ENCODE data around the gene KPNB1. TPM values are rescaled to one million over a fixed set of nuclear protein-coding genes. Genes with fewer than 3 reads are reported as not detected.

KPNB1 gene
- total RNA-seq, 1 experiment from 2014 or later, result 437 TPM

- intact Hi-C loops (cut with micrococcal nuclease), result no loop called here
- ChIA-PET CTCF (no interaction called here), POLR2A (ENCODE audit: unreplicated experiment) (no interaction called here)
- Histone ChIP-seq H3K9me3 (ENCODE audit: low read length) (no peaks in the 10 kb centered on the region), H3K36me3 (ENCODE audit: low read depth, low read length) (peaks cover 89% of the 10 kb centered on the region), H3K27me3 (ENCODE audit: low read length) (no peaks in the 10 kb centered on the region), H3K9me2 (replicated peaks; ENCODE audit: low read length) (no peaks in the 10 kb centered on the region), H4K20me1 (ENCODE audit: low read length) (peaks cover 31% of the 10 kb centered on the region), H3K9ac (ENCODE audit: low read length) (no peak overlapping the region), H3K4me3 (ENCODE audit: low read length) (no peak overlapping the region), H3K27ac (ENCODE audit: low read length) (no peak overlapping the region), H3F3A (ENCODE audit: low read length, unreplicated experiment) (peaks cover 7% of the 10 kb centered on the region), H2AFZ (ENCODE audit: low read length) (no peak overlapping the region), H3K4me2 (ENCODE audit: low read length) (no peak overlapping the region), H3K79me2 (ENCODE audit: low read length) (peaks cover 11% of the 10 kb centered on the region), H3K4me1 (ENCODE audit: insufficient read depth, low read length) (no peaks in the 10 kb centered on the region)
- ATAC-seq (no peak), DNase-seq (no peak)
- TF ChIP-seq EZH2phosphoT487 (IDR thresholded peaks at IDR 0.05; ENCODE audit: borderline replicate concordance, low read length) (no peak), CTCF (conservative IDR thresholded peaks at IDR 0.05; ENCODE audit: low read depth, low read length) (no peak), EZH2 (IDR thresholded peaks at IDR 0.05; ENCODE audit: low read length, unreplicated experiment) (no peak)
- no TSS peak for BruUV-seq (replicated peaks)
Measured at GRCh38 chr17:47670064-47670463, 20.3 kb downstream of the KPNB1 start.

GRCh38 chr17:47674499-47674898 is 24.8 kb downstream of the KPNB1 start:
- Histone ChIP-seq H4K20me1 (ENCODE audit: low read length) (peaks cover 35% of the 10 kb centered on the region), H3K27me3 (ENCODE audit: low read length) (no peaks in the 10 kb centered on the region), H2AFZ (ENCODE audit: low read length) (no peak overlapping the region), H3K9me3 (ENCODE audit: low read length) (no peaks in the 10 kb centered on the region), H3K9ac (ENCODE audit: low read length) (no peak overlapping the region), H3K9me2 (replicated peaks; ENCODE audit: low read length) (no peaks in the 10 kb centered on the region), H3K4me3 (ENCODE audit: low read length) (no peak overlapping the region), H3K27ac (ENCODE audit: low read length) (no peak overlapping the region), H3K4me2 (ENCODE audit: low read length) (no peak overlapping the region), H3K79me2 (ENCODE audit: low read length) (0 out of 2 replicates have a peak, but pooled peaks cover 4% of the 10 kb centered on the region), H3F3A (ENCODE audit: low read length, unreplicated experiment) (peaks cover 7% of the 10 kb centered on the region), H3K36me3 (ENCODE audit: low read depth, low read length) (peaks cover 92% of the 10 kb centered on the region), H3K4me1 (ENCODE audit: insufficient read depth, low read length) (no peaks in the 10 kb centered on the region)
- DNase-seq (no peak), ATAC-seq (no peak)
- no peak for TF ChIP-seq EZH2 (IDR thresholded peaks at IDR 0.05; ENCODE audit: low read length, unreplicated experiment)
- no peak for TF ChIP-seq CTCF (conservative IDR thresholded peaks at IDR 0.05; ENCODE audit: low read depth, low read length)
- no peak for TF ChIP-seq EZH2phosphoT487 (IDR thresholded peaks at IDR 0.05; ENCODE audit: borderline replicate concordance, low read length)
- POLR2A ChIA-PET (ENCODE audit: unreplicated experiment), result no interaction called here
- intact Hi-C loops (cut with micrococcal nuclease), result no loop called here
- CTCF ChIA-PET, result no interaction called here
- no TSS peak for BruUV-seq (replicated peaks)

- ChIA-PET POLR2A (ENCODE audit: unreplicated experiment) (no interaction called here), CTCF (no interaction called here)
- Histone ChIP-seq H3K4me2 (ENCODE audit: low read length) (no peak overlapping the region), H3F3A (ENCODE audit: low read length, unreplicated experiment) (peaks cover 7% of the 10 kb centered on the region), H3K27me3 (ENCODE audit: low read length) (no peaks in the 10 kb centered on the region), H3K4me3 (ENCODE audit: low read length) (no peak overlapping the region), H3K9me3 (ENCODE audit: low read length) (no peaks in the 10 kb centered on the region), H2AFZ (ENCODE audit: low read length) (no peak overlapping the region), H3K27ac (ENCODE audit: low read length) (no peak overlapping the region), H3K79me2 (ENCODE audit: low read length) (0 out of 2 replicates have a peak, but pooled peaks cover 4% of the 10 kb centered on the region), H3K4me1 (ENCODE audit: insufficient read depth, low read length) (no peaks in the 10 kb centered on the region), H3K9ac (ENCODE audit: low read length) (no peak overlapping the region), H4K20me1 (ENCODE audit: low read length) (peaks cover 35% of the 10 kb centered on the region), H3K9me2 (replicated peaks; ENCODE audit: low read length) (no peaks in the 10 kb centered on the region), H3K36me3 (ENCODE audit: low read depth, low read length) (peaks cover 90% of the 10 kb centered on the region)
- ATAC-seq, result no peak
- no TSS peak for BruUV-seq (replicated peaks)
- no peak for DNase-seq
- TF ChIP-seq EZH2phosphoT487 (IDR thresholded peaks at IDR 0.05; ENCODE audit: borderline replicate concordance, low read length), result no peak
- no peak for TF ChIP-seq EZH2 (IDR thresholded peaks at IDR 0.05; ENCODE audit: low read length, unreplicated experiment)
- no peak for TF ChIP-seq CTCF (conservative IDR thresholded peaks at IDR 0.05; ENCODE audit: low read depth, low read length)
- intact Hi-C loops (cut with micrococcal nuclease), result no loop called here
Measured at GRCh38 chr17:47675380-47676198, 25.9 kb downstream of the KPNB1 start.

Data from PC-3 (cell line).